Esophagus squamous epithelium (tissue), 4 donors: ENCODE results near the gene SELENOS.

Experiments used
- CTCF ChIP-seq, 6 experiments: fragments of 450-650 bp in 4 of 6; fragments of 200-600 bp in 2 of 6; sonication (generic) in 2 of 6; IDR thresholded peaks; one replicate each; pipeline ENCODE4 v1.5.1; 2016 to 2019; ENCODE audit warnings: antibody characterized with exemption in 6 of 6, mild to moderate bottlenecking in 4 of 6, moderate library complexity in 4 of 6
- POLR2A ChIP-seq, 4 donors: fragments of 450-650 bp; IDR thresholded peaks; one replicate each; pipeline ENCODE4 v1.6.1; 2017; ENCODE audit warnings: antibody characterized with exemption in 4 of 4, mild to moderate bottlenecking in 4 of 4, moderate library complexity in 3 of 4

- TF ChIP-seq CTCF (IDR thresholded peaks at IDR 0.05) (no peak), POLR2A (IDR thresholded peaks at IDR 0.05) (no peak)
These were observed 36.9 kb downstream of the SELENOS start for GRCh38 chr15:101240358-101240757.
